ENCODE data around the gene STH.
A peak's percentile ranks its signal among the peaks of the same experiment; 100 is the strongest.
"Not testable (repeated sequence)": the region's sequence is repeated elsewhere in the genome, so short reads cannot be mapped to it uniquely, and the experiment has no call there.

Gene STH

DNA sequence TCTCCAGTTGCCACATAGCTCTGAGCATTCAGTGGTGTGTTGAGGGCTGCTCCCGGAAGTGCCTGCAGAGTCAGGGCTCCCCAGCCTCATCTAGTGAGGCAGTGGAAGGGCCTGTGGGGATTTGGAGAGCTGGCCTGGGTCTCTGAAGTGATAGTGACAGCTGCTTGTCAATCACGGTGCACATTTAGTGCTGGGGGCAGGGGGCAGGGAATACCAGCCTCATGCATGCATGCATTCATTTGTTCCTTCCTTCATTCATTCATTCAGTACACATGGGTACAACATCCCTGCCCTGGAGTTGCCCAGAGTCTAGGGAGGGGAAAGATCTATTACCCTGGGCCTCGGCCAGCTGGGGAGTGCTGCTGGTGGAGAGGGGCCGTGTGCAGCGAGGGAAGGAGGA is 11.3 kb upstream of the STH start:
- DNase-seq: no peak

GRCh38 chr17:45989759-45990158 is 9.3 kb upstream of the STH start:
- no peak for DNase-seq

- DNase-seq: no peak
These were observed 8.2 kb upstream of the STH start for GRCh38 chr17:45990886-45991285.

GRCh38 chr17:45991341-45991740 is 7.7 kb upstream of the STH start:
- no peak for DNase-seq

GRCh38 chr17:45992175-45992574 is 6.9 kb upstream of the STH start:
- DNase-seq: no peak

DNA sequence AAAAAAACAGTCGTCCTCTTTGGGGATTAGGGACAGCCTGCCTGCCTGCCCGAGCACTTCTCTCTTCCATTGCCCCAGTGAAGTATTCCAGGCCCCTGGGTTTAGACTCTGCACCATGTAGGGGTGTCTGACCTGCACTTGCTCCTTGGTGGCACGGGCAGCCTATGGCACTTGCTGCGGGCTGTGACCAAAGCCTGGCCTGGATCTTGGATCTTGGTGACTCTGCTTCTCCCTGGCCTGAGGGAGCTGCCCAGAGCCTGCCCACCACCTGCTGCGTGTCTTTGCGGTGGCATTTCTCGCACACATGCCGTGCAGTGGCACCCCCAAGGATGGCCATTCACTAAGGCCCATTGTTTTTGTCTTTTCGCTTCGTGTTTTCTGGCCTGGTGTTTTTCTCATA is 6.1 kb upstream of the STH start:
- DNase-seq: no peak

DNA sequence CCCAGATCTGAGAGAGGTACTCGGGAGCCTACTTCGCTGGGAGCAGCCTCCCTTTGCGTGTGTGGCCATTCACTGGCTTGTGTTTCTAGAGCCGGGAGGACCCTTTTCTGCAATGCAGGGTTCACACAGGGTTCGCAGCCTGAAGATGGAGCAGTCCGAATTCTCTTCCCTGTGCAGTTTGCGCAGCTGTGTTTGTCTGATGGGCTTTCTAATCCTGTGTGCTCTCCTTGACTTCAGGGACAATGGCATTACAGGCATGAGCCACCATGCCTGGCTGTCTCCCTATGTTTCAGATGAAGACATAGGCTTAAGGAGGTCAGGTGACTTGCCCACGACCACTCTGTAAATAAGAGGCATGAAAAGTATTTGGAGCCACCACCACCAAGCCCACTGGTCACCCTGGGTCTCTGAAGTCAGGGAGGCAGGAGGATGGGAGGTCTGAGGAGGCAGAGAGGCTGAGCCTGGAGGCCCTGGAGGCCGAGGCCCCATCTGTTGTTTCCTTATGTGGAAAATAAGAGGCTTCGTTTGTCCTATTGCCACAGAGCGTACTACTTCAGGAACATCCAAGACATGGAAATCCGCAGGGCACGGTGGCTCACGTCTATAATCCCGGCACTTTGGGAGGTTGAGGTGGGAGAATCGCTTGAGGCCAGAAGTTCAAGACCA is 5.0 kb upstream of the STH start:
- no peak for DNase-seq

DNA sequence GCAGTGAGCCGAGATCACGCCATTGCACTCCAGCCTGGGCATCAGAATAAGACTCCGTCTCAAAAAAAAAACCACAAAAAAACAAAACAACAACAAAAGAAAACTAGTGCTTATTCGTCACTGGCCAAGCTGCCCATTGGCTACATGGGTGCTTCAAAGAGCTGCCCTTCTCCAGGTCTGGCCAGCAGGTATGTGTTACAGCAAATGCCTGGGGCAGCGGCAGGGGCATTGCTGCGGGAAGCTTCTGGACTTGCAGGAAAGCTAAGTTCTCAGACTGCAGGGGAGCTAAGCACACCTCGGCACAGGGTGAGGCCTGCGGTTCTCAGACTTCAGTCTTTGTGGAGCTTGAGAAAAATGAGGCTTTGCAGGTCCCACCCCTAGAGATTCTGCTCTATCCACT is 4.1 kb upstream of the STH start:
- DNase-seq: no peak

- DNase-seq: no peak
These were observed 3.3 kb upstream of the STH start for GRCh38 chr17:45995627-45996270.

- DNase-seq: no peak
These were observed 2.6 kb upstream of the STH start for GRCh38 chr17:45996282-45996937.

DNA sequence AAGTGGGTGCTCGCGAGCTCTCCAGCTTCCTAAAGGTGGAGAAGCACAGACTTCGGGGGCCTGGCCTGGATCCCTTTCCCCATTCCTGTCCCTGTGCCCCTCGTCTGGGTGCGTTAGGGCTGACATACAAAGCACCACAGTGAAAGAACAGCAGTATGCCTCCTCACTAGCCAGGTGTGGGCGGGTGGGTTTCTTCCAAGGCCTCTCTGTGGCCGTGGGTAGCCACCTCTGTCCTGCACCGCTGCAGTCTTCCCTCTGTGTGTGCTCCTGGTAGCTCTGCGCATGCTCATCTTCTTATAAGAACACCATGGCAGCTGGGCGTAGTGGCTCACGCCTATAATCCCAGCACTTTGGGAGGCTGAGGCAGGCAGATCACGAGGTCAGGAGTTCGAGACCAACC is 1.9 kb upstream of the STH start:
- DNase-seq: no peak

GRCh38 chr17:45997624-45998023 is 1.4 kb upstream of the STH start:
- no peak for DNase-seq

- DNase-seq: no peak
These were observed 845 bp downstream of the STH start for GRCh38 chr17:45999900-46000290.

GRCh38 chr17:46000292-46000691 is 1.2 kb downstream of the STH start:
- no peak for DNase-seq

GRCh38 chr17:46000757-46001156 is 1.7 kb downstream of the STH start:
- no peak for DNase-seq

GRCh38 chr17:46001390-46002310 is 2.6 kb downstream of the STH start:
- DNase-seq: no peak

DNA sequence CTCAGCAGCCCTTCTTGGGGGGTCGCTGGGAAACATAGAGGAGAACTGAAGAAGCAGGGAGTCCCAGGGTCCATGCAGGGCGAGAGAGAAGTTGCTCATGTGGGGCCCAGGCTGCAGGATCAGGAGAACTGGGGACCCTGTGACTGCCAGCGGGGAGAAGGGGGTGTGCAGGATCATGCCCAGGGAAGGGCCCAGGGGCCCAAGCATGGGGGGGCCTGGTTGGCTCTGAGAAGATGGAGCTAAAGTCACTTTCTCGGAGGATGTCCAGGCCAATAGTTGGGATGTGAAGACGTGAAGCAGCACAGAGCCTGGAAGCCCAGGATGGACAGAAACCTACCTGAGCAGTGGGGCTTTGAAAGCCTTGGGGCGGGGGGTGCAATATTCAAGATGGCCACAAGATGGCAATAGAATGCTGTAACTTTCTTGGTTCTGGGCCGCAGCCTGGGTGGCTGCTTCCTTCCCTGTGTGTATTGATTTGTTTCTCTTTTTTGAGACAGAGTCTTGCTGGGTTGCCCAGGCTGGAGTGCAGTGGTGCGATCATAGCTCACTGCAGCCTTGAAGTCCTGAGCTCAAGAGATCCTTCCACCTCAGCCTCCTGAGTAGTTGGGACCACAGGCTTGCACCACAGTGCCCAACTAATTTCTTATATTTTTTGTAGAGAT is 3.4 kb downstream of the STH start:
- peak; percentile 30 to 69 for DNase-seq

DNA sequence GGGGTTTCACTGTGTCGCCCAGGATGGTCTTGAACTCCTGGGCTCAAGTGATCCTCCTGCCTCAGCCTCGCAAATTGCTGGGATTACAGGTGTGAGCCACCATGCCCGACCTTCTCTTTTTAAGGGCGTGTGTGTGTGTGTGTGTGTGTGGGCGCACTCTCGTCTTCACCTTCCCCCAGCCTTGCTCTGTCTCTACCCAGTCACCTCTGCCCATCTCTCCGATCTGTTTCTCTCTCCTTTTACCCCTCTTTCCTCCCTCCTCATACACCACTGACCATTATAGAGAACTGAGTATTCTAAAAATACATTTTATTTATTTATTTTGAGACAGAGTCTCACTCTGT is 3.9 kb downstream of the STH start:
- no peak for DNase-seq

GRCh38 chr17:46003907-46004748 is 5.1 kb downstream of the STH start:
- DNase-seq: no peak

GRCh38 chr17:46006082-46006481 is 7.0 kb downstream of the STH start:
- DNase-seq: not testable (repeated sequence)

DNA sequence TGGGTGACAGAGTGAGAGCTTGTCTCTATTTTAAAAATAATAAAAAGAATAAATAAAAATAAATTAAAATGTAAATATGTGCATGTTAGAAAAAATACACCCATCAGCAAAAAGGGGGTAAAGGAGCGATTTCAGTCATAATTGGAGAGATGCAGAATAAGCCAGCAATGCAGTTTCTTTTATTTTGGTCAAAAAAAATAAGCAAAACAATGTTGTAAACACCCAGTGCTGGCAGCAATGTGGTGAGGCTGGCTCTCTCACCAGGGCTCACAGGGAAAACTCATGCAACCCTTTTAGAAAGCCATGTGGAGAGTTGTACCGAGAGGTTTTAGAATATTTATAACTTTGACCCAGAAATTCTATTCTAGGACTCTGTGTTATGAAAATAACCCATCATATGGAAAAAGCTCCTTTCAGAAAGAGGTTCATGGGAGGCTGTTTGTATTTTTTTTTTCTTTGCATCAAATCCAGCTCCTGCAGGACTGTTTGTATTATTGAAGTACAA is 8.5 kb downstream of the STH start:
- DNase-seq: no peak

- DNase-seq: no peak
These were observed 9.5 kb downstream of the STH start for GRCh38 chr17:46008591-46008990.

All from NCI-H524 (cell line).